Right renal cortex interstitium (tissue), 3 donors: ENCODE data around the gene VPS13C. TPM values are rescaled to one million over a fixed set of nuclear protein-coding genes. Genes with fewer than 3 reads are reported as not detected.

Source experiments
- DNase-seq, 3 donors: peaks; one replicate each; pipeline ENCODE4 v3.0.0-alpha.2; 2013; ENCODE audit warnings: low read depth in 3 of 3, low spot score in 2 of 3
- polyA plus RNA-seq, 3 donors: library from polyadenylated mRNA; unstranded; fragments of 120-200 nt; gene quantifications; one replicate each; pipeline ENCODE4 v1.2.1, GENCODE V29; 2013; ENCODE audit not compliant: insufficient read length in 3 of 3

VPS13C gene
- polyA plus RNA-seq, 3 donors = 36.1 to 38.5 (median 36.9) TPM

DNA sequence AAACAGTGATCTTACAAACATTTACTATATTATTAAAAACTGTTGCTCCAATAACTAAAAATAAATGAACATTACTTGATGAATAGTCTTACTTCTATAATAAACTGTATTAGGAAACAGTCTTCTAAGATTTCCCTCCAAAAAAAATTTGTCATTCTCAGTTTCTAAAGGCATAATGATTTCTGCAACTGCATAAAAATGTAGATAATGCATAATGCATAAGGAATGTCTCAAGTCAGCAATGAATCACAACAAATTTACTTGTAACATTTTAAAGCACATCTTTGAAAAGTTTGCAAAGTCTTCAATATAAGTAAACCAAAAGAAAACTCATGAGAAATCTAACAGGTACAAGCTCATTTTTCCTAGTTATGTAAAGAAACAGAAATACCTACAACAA, 113.5 kb downstream of the VPS13C start:
- DNase-seq = no peak

DNA sequence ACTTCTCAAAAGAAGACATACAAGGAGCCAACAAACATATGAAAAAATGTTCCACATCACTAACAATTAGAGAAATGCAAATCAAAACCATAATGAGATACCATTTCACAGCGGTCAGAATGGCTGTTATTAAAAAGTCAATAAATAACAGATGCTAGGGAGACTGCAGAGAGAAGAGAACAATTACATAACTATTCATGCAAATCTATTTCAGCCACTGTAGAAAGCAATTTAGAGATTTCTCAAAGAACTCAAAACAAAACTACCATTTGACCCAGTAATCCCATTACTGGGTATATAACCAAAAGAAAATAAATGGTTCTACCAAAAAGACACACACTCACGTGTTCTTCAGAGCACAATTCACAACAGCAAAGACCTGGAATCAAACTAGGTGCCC, 116.3 kb downstream of the VPS13C start:
- no peak for DNase-seq

DNA sequence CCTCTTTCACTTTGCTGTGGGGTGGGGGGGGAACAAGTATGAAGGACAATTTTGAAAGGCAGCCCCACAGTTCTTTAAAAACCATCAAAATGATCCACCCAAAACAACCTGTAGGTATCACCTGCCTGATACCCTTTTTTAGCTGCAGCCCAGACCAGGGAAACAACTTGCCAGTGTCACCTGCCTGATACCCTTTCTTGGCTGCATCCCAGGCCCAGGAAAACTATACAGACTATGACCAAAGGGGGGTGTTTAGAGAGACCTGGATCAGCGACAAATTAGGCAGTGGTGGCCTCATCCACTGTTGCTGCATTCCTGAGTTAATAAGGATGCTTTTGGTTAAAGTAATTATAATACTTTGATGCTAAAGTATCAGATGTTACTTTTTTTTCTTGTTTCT, 122.0 kb downstream of the VPS13C start:
- no peak for DNase-seq

DNA sequence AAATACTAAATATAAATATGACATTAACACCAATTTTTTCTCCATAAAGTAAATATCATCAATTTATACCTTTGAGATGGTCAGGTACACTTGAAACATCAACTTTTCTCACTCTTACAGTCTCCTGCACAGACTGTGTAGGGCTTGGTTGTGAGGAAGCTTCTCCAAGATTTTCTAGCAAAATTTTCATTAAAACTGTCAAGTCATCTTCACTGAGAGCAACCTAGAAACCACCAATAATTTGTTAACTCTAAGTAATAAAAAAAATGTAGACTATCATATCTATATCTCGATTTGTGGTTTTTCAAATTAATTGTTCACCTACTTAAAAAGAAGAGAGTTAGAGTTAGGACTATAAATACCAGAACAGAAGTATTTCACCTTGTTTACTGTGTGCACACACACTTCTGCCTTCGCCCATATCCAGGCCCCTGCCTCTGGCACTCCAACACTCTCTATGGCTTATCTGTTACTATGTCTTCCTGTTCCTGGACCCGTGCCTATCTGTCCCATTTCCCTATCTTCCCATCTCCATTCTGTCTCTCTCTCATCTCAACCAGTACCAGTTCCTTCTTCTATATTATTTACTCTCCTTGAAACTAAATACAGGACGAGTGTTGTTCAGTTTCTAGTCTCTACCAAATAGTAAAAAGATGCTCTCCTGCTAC, 123.6 kb downstream of the VPS13C start:
- no peak for DNase-seq

DNA sequence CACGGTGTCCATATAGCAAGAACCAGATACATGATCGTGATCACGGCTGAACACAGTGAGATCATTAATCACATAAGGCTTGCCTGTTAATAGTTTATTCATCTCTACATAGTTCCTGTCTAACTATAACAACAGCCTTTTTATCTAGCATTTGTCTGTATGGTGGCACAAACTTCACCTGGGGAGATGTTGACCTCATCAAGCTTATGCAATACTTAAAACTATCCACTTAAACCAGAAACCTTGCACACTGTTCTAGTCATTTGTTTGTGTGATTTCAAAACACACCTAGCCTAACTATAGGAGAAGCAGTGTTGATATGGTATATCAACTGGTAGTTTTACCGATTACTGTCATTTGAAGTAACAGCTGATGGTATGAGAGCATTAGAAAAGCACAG, 124.8 kb downstream of the VPS13C start:
- no peak for DNase-seq

DNA sequence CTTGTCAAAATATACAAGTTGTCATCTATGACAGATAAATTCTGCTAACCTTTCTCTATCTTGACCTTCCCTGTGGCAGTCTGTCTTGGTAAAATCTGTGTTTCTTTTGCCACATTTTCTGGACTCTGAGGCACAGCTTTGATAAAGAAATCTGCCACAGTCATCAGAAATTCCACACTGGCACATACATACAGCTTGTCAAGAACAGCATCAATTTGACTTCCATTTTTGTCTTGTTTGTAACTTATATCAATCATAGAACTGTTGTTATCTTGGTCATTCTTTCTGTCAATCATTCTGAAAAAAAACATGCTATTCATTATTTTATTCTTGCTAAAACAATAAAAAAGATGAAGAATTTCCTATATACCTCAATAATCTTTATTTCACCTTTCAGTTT, 130.8 kb downstream of the VPS13C start:
- DNase-seq = no peak

DNA sequence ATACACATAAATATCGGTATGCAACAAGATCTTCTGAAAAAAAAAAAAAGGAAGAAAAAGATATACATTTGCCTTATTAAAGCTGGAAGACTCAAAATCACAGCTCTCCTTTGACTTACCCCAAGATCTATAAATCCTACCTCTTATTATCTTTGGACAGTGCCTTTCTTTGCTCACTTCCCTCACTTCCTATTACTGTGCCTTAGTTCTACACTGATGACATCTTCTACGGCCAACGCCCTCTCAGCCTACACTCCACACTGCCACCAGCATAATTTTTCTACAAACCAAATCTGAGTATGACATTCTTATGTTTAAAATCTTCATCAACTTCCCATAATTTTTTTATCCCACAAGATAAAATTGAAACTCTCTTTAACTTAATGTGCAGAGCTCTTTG, 137.1 kb downstream of the VPS13C start:
- DNase-seq = no peak

DNA sequence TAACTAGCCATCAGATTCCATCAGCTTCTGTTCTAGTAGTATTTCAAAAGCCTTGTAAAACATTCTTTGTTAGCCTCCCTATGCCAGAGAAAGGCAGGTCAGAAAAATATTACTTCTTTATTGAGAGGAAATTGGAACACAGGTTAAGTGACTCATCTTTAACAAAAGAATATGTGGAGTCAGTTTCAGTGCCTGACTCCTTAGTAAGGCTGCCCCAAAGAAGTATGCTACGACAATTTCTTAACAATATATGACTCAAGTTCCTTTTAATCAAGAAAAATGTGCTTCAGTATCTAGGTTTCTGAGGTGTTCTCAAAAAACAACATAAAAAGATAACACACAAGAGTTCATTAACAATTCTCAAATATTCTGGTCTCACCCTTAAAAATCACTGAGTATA, 139.2 kb downstream of the VPS13C start:
- no peak for DNase-seq

DNA sequence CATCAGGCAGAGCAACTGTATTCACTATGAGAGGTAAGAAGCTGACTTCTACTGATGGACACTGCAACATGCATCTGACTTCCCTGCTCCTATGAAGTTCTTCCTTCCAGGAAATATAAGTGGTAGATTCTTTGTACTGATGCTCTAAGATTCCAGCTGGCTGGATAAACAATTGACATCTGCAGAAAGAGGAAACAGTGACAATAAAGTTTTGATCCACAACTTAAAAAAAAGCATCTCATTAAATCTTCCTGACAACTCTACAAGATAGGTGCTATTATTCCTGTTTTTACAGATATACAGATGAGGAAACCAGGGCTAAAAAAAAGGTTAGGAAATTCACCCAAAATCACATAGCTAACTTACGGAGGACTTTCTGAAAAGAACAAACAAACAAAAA, 142.8 kb downstream of the VPS13C start:
- no peak for DNase-seq

DNA sequence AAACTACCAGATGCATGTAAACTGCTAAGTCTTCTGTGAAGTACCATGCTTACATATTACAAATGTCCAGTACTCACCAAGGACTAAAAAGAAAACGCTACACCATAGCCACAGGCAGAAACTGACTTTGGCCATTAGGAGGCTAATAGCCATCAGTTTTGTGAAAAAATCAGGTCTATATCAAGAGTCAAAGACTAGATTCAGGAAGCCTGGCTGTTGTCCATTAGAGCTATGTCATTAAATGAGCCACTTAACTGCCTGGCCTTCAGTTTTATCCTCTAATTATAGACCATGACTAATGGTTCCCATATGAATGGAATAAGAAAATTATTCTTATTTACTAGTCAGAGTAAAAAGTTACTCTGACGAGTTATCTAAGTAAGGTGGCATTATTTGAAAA, 144.1 kb downstream of the VPS13C start:
- DNase-seq = no peak

DNA sequence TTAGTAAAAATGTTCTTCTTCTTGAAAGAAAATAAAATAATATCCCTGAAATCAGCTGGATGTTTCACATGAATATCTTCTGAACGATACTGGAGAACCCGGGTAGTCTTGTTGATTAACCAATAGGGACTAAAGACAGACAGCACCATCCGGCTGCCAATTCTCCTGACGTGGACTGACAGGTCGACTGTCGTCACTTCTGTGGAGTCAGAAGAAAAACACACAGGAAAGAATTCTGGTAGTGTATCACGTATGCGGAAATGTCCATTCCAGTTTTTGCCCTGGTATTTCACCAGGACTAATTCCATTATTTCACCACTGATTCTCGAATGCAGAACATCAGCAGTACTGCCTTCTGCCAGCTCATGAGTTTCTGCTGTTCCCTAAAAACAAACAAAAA, 144.6 kb downstream of the VPS13C start:
- DNase-seq = no peak

DNA sequence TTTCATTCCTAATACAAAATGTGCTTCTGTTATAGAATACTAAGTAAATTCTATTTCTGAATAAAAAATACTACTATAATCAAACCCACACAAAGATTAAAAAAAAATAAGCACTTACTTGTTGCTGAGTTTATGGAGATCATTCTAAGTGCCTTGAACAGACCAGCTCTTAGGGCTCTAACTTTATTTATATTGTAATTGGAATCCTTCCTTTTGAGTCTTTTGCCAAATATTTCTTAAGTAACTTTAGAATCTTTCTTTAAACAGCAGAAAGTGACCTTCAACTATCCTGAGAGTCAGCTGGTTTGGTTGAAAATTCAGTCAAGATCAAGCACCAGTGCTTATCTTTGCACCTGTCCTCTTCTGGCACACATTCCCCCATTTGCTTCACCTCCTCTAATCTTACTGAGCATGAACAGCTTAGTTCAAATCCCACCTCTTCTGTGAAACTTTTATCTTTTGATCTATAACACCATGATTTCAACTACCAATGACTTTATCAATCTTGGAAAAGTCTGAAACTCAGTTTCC, 149.3 kb downstream of the VPS13C start:
- DNase-seq = no peak

DNA sequence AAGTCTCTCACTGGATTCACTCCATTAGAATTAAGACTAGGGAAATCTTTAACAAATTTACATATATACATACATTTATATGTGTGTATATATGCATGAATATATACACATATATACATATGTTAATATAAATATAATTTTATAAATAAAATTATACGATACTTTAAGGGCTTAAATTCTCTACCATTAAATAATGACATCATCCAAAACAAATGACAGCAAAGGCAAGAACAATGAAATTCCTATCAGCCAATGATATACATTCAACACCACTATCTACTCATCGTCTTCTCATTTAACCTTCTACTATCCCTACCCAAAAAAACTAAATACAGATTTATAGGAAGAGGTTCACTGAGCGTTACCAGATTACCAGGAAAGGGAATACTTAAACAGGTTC, 152.0 kb downstream of the VPS13C start:
- DNase-seq = no peak

DNA sequence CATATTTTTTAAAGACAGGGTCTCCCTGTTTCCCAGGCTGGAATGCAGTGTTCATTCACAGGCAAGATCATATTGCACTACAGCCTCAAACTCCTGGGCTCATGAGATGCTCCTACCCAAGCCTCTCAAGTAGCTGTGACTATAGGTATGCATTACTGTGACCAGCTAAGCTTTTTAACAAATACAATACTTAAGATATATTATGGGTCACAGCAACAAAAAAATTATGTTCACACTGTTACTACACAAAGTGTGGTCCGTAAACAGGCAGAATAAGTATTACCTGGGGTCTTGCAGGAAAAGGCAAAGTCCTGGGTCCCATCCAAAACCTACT, 152.5 kb downstream of the VPS13C start:
- DNase-seq = no peak

DNA sequence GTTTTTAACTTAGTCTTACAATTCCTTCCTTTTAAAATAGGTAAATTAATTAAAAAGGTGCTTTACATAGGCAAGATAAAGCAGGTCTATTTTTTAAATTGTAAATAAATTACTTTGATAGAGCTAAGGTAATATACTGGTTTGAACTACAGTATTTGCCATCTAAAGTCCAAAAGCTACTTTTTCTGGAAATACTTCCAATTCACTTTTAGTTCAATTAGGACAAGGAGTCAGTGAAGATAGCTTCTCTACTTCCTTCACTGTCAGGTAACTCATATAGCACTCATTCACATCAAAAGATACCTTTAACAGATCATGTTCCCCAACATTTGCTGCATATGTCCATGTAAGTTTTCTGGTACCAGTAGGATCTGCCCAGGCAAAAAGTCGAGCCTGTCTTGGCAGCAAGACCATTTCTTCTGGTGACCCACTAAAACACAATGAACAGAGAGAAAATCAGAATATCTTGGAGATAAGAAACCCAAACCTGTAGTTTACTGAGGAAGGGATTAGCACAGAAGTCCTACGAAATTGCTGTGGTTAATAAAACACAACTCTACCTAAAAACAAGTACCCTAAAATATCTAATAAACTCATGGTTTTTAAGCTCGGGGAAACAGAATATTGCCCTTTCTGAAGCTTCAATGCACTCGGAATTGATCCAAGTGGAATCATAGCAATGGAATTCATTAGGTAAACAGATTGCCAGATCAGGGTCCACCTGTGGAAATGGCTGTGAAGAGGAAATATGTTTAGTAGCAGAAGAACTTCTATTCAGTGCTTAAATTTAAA, 153.1 kb downstream of the VPS13C start:
- no peak for DNase-seq

DNA sequence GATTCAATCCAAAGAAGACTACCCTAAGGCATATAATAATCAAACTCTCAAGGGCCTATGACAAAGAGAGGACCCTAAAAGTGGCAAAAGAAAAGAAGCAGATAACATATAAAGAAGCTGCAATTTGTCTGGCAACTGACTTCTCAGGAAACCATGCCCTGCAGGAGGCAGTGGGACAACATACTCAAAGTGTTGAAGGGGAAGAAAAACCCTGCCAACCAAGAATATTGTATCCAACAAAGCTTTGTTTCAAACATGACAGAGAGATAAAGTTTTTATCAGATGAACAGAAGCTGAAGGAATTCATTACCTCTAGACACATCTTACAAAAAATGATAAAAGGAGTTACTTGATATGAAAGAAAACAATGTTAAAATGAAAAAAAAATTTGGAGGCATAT, 167.1 kb downstream of the VPS13C start:
- DNase-seq = no peak

DNA sequence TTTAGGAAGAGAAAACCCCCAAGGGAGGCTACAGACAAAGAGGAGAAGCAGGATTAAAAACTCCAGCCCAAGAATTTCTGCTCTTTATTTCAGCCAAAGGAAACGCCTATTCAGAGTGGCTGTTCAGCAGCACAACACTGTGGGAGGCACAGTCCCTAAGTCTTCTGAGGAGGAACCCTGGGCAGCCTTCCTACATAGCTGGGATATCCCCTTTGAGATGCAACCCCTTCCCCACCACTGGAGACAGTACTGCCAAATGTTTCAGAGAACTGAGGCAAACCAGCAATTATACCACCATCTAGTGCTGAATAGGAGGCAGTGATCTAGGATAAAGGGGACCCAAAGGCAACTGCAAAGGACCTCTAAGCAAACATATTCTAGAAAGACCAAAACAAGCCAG, 168.1 kb downstream of the VPS13C start:
- DNase-seq = no peak

DNA sequence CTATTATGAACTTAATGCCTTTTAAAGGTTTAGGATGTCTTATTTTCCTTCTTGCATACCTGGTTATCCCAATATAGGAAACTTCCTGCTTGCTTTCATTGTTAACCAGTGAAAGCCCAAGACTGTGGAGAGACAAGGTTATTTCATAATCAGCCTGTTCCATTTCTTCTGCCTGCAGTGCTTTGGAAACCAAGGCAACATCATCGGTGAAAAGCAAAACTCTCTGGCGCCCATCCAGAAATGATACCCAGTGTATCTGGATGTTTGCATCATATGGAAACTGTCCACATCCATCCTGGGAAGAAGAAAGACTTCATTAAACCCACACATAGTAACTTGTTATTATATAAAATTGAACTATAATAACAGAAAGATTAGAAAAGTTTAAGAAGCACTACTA, 170.1 kb downstream of the VPS13C start:
- DNase-seq = no peak

DNA sequence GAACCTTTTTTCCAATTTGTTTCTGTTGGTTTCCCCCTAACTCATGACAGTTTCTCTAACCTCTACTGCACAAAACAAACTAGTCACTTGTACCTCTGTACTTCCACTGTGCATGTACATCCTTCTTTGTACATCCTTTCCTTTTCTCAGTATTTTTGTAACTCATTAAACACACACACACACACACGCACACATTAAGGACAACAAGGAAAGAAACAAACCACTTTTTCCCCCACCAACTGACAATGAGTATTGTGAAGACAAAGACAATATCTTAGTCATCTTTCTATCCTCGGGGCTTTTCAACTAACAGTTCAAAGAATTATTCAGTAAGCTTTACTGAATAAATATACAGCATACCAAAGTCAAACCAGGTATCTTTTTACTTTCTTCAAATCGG, 170.5 kb downstream of the VPS13C start:
- no peak for DNase-seq

DNA sequence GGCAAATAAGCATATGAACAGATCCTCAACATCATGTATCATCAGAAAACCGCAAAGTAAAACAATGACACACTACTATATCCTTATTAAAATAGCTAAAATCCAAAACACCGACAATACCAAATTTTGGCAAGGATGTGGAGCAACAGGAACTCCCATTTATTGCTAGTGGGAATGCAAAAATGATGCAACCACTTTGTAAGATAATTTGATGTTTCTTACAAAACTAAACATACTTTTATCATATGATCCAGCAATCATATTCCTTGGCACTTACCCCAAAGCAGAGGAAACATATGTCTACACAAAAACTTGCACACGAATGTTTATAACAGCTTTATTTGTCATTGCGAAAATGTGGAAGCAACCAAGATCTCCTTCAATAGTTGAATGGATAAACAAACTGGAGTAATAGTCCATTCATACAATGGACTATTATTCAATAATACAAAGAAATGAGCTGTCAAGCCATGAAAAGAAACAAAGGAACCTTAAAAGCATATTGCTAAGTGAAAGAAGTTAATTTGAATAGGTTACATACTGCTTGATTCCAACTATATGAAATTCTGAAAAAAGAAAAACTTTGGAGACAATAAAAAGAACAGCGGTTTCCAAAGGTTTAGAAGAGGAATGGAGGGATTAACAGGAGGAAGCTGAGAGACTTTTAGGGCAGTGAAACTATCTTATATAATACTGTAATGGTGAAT, 172.0 kb downstream of the VPS13C start:
- DNase-seq = no peak

DNA sequence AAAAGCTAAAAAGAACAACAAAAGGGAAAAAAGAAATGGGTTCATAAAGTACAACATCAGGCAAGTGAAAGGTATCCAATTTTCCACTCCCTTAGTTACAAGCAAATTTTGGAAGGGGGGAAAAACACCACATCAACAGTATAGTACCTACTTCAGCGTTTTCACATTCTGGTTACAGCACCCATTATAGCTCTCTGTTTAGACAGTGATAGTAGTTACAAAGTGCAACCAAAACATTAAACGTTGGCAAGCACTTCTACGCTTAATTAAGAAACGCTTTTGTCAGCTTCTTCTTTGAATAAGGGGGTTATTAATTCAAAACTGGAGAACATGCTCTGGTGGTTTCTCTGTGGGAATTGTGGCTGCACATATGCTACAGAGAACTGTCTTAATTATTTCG, 180.2 kb downstream of the VPS13C start:
- no peak for DNase-seq

DNA sequence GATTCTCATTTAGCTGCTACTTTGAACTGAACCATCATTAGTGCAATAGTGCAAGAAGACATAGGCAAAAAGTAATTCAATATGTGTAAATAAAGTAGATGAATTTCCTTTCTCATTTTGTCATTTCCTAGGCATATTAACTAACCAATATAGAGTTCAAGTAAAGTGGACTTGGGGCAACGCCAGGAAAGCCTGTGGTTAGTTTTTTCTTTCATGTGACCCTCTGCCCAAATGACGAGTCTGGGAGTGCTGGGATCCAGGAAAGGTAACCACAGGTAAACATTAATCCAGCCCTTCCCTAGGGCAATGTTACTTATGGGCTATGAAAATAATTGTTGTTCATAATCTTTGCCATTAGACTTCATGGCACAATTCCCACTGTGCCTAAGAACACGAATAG, 181.0 kb downstream of the VPS13C start:
- DNase-seq = no peak
